ENCODE measurements around the gene RABGAP1L.

- TF ChIP-seq CTCF (IDR thresholded peaks at IDR 0.05) (no peak), POLR2A (IDR thresholded peaks at IDR 0.05) (no peak)
Measured at GRCh38 chr1:174448974-174449373, 289.7 kb downstream of the RABGAP1L start.

All from gastroesophageal sphincter (tissue), 3 donors.